GM12878 (cell line): ENCODE measurements around the gene DMD. TPM values are rescaled to one million over a fixed set of nuclear protein-coding genes. Genes with fewer than 3 reads are reported as not detected.

ENCODE experiments used
- ATAC-seq: fragments of 200-7000 bp; cut with Tn5 transposase; 3 replicates; pipeline ENCODE4 v1.9.1; 2020; ENCODE audit warnings: mild to moderate bottlenecking, moderate library complexity
- BruUV-seq: library from RNA; stranded (reverse); fragments of 400-500 nt; replicated peaks from 2 replicates; lab custom pipeline; 2021; lab: Mats Ljungman, UMichigan
- CTCF ChIA-PET: fragments of 300-600 bp; sonication (Branson Sonifier 250); formaldehyde crosslinking; extraction: SDS; loops from one replicate; lab custom pipeline; 2021; ENCODE audit warnings: inconsistent platforms; lab: Yijun Ruan, JAX
- POLR2A ChIA-PET: fragments of 350-600 bp; formaldehyde crosslinking; extraction: SDS; loops from one replicate; lab custom pipeline; 2021; ENCODE audit warnings: inconsistent platforms; lab: Charles Lee
- RAD21 ChIA-PET: fragments of 300-600 bp; sonication (Branson Sonifier 250); formaldehyde crosslinking; loops from one replicate; lab custom pipeline; 2023; ENCODE audit warnings: antibody characterized with exemption; ENCODE audit not compliant: unreplicated experiment; lab: Charles Lee
- SMC1A ChIA-PET: fragments of 300-600 bp; sonication (Branson Sonifier 250); formaldehyde crosslinking; loops from one replicate; lab custom pipeline; 2023; ENCODE audit not compliant: unreplicated experiment, uncharacterized antibody; lab: Charles Lee
- DNase-seq: peaks from one replicate; pipeline ENCODE4 v3.0.0-alpha.2; 2011; ENCODE audit warnings: low read depth, low spot score
- FAIRE-seq: peaks from 3 replicates; lab custom pipeline; 2011; peaks lifted over from hg19 to GRCh38; lab: Jason Lieb, UNC
- H2AFZ ChIP-seq: 2 replicates; pipeline ENCODE4 v1.6.0; 2011; ENCODE audit warnings: low read depth, low read length, control low read depth; ENCODE audit not compliant: control insufficient read depth
- H3K27ac ChIP-seq: 2 replicates; pipeline ENCODE4 v1.5.1; 2011; ENCODE audit warnings: control low read depth; ENCODE audit not compliant: control insufficient read depth, insufficient read depth
- H3K27me3 ChIP-seq, 2 experiments: replicated peaks in 1 of 2; 2 replicates each; pipeline versions ENCODE4 v1.6.0 to v1.6.1; 2011; ENCODE audit warnings: low read length in 1 of 2; ENCODE audit not compliant: control insufficient read depth in 2 of 2, insufficient read depth in 2 of 2
- H3K36me3 ChIP-seq, 2 experiments: 2 replicates each; pipeline ENCODE4 v1.5.1; 2011; ENCODE audit warnings: low read length in 1 of 2; ENCODE audit not compliant: control insufficient read depth in 2 of 2, insufficient read depth in 2 of 2
- H3K4me1 ChIP-seq: 2 replicates; pipeline ENCODE4 v1.6.1; 2011; ENCODE audit warnings: mild to moderate bottlenecking, low read length, moderate library complexity, mixed read lengths; ENCODE audit not compliant: control insufficient read depth, insufficient read depth
- H3K4me2 ChIP-seq: 2 replicates; pipeline ENCODE4 v1.6.0; 2011; ENCODE audit warnings: control low read depth; ENCODE audit not compliant: control insufficient read depth, insufficient read depth
- H3K4me3 ChIP-seq: fragments of 200-600 bp; sonication (generic); 2 replicates; pipeline ENCODE4 v1.5.1; 2016
- H3K79me2 ChIP-seq: 2 replicates; pipeline ENCODE4 v1.6.0; 2011; ENCODE audit warnings: low read length; ENCODE audit not compliant: control insufficient read depth, insufficient read depth
- H3K9ac ChIP-seq: 2 replicates; pipeline ENCODE4 v1.8.0; 2011; ENCODE audit warnings: low read length, control low read depth, mixed read lengths; ENCODE audit not compliant: control insufficient read depth, insufficient read depth
- H3K9me3 ChIP-seq: replicated peaks from 3 replicates; pipeline ENCODE4 v1.5.1; 2011; ENCODE audit warnings: mild to moderate bottlenecking, low read length; ENCODE audit not compliant: control insufficient read depth, insufficient read depth
- H4K20me1 ChIP-seq: 2 replicates; pipeline ENCODE4 v1.6.0; 2011; ENCODE audit not compliant: control insufficient read depth, insufficient read depth
- KAT2A ChIP-seq: conservative IDR thresholded peaks from 2 replicates; pipeline ENCODE4 v1.6.1; 2011; ENCODE audit warnings: low read depth, low read length; ENCODE audit not compliant: control insufficient read depth
- PAX5 ChIP-seq: IDR thresholded peaks from 2 replicates; pipeline ENCODE4 v1.6.1; 2011; ENCODE audit warnings: low read depth, low read length, borderline replicate concordance
- PAX8 ChIP-seq: fragments of 450-650 bp; IDR thresholded peaks from 2 replicates; pipeline ENCODE4 v1.6.1; 2017; ENCODE audit warnings: mild to moderate bottlenecking, moderate library complexity
- POLR2AphosphoS5 ChIP-seq: IDR thresholded peaks from 2 replicates; pipeline ENCODE4 v1.6.1; 2011; ENCODE audit warnings: mild to moderate bottlenecking, low read length, inconsistent platforms
- PRDM15 ChIP-seq: fragments of 450-650 bp; formaldehyde crosslinking; IDR thresholded peaks from 2 replicates; pipeline ENCODE4 v1.4.0; 2020; ENCODE audit warnings: mild to moderate bottlenecking, moderate library complexity
- SRF ChIP-seq, 2 experiments: IDR thresholded peaks; 2 replicates each; pipeline ENCODE4 v1.6.1; 2011; ENCODE audit warnings: low read depth in 2 of 2, low read length in 2 of 2, mild to moderate bottlenecking in 1 of 2, moderate library complexity in 1 of 2
- ZNF217 ChIP-seq: fragments of 450-650 bp; IDR thresholded peaks from 2 replicates; pipeline ENCODE4 v1.6.1; 2017; ENCODE audit warnings: antibody characterized with exemption, mild to moderate bottlenecking
- WGBS: methylation state at CpG from one replicate; pipeline ENCODE4 v1.1.6; 2016; ENCODE audit warnings: low lambda C conversion rate; ENCODE audit not compliant: insufficient replicate concordance, insufficient coverage; ENCODE audit errors: missing lambda C conversion rate; 5-methylcytosine and 5-hydroxymethylcytosine counted together
- in situ Hi-C: fragments of 300-500 bp; cut with MboI; formaldehyde crosslinking; loops from 9 replicates; pipeline ENCODE4 v1.14.3; 2018; ENCODE audit warnings: mixed read lengths
- intact Hi-C: fragments of 100-400 bp; cut with micrococcal nuclease; formaldehyde crosslinking; loops from one replicate; pipeline ENCODE4 v1.14.2; 2022; ENCODE audit not compliant: unreplicated experiment
- polyA plus RNA-seq, 11 experiments: library from polyadenylated mRNA; depleted of rRNA in 4 of 11; unstranded in 6 of 11; stranded (reverse) in 5 of 11; fragments of >200 nt; fragmentation: Nextera tagmentation in 4 of 11; fragmentation: Illumina TruSeq in 1 of 11; extraction: Ambion mirVana in 4 of 11; extraction: Trizol in 1 of 11; gene quantifications; 1 replicate in 1 of 11; 2 replicates in 10 of 11; pipeline versions ENCODE4 v1.2.1 to v1.2.3, GENCODE V29; 2011 to 2016; ENCODE audit warnings: inconsistent platforms in 2 of 11, missing spikeins in 2 of 11, low read depth in 1 of 11
- total RNA-seq, 4 experiments: library from RNA; depleted of rRNA in 3 of 4; stranded (reverse); fragments of >200 nt in 3 of 4; fragmentation: Illumina TruSeq in 1 of 4; extraction: Trizol in 1 of 4; gene quantifications; 2 replicates each; pipeline versions ENCODE4 v1.2.1 to v1.2.3, GENCODE V29; 2013 to 2021

The DMD gene
- total and polyA plus RNA-seq, 10 of the 15 experiments (the other 5 are each of a cell fraction or from before 2014, with no cell fraction given), result 1.4 to 24.3 (median 4.3) TPM

GRCh38 chrX:31717474-31717873 is 1493.9 kb downstream of the DMD start:
- SMC1A ChIA-PET, result no interaction called here
- H3K9ac ChIP-seq, result no peak overlapping the region
- FAIRE-seq, result no peak
- H3K4me3 ChIP-seq, result no peak overlapping the region
- POLR2A ChIA-PET, result no interaction called here
- H3K79me2 ChIP-seq, result no peaks in the 10 kb centered on the region
- no peaks in the 10 kb centered on the region for H3K36me3 ChIP-seq
- TF ChIP-seq PAX5, result no peak
- no peak for TF ChIP-seq ZNF217
- TF ChIP-seq KAT2A, result no peak
- TF ChIP-seq PRDM15 (CRISPR knock-in tag), result no peak
- no peak for TF ChIP-seq PAX8
- no peak for TF ChIP-seq SRF (IDR thresholded peaks at IDR 0.05; ENCODE audit: low read depth in 2 of 2, low read length in 2 of 2)
- TF ChIP-seq POLR2AphosphoS5, result no peak
- H3K27ac ChIP-seq, result no peak overlapping the region
- H3K4me1 ChIP-seq, result no peaks in the 10 kb centered on the region
- H3K27me3 ChIP-seq, result no peaks in the 10 kb centered on the region
- no TSS peak for BruUV-seq
- ATAC-seq, result no peak
- CTCF ChIA-PET, result no interaction called here
- H4K20me1 ChIP-seq, result no peaks in the 10 kb centered on the region
- WGBS, result 0% methylated on average over 2 of the region's 2 CpGs
- no peak overlapping the region for H2AFZ ChIP-seq
- H3K9me3 ChIP-seq, result no peaks in the 10 kb centered on the region
- in situ Hi-C loops, result no loop called here
- RAD21 ChIA-PET, result no interaction called here
- H3K4me2 ChIP-seq, result no peak overlapping the region
- no peak for DNase-seq
- intact Hi-C loops, result no loop called here
